Activated CD4-positive, alpha-beta T cell treated with anti-CD3 and anti-CD28 coated beads, Interleukin-2, amount 50 U/mL, for 4 hours (primary cell): ENCODE data around the gene BCAS4.
"Not testable (repeated sequence)": the region's sequence is repeated elsewhere in the genome, so short reads cannot be mapped to it uniquely, and the experiment has no call there.

Source experiments
- DNase-seq, 2 experiments: peaks; one replicate each; pipeline ENCODE4 v3.0.0-alpha.2; 2020

Gene BCAS4

GRCh38 chr20:50799890-50800550, 5.2 kb downstream of the BCAS4 start:
- no peak for DNase-seq

GRCh38 chr20:50800986-50801746, 6.3 kb downstream of the BCAS4 start:
- not testable (repeated sequence) for DNase-seq

GRCh38 chr20:50801747-50802125, 6.9 kb downstream of the BCAS4 start:
- DNase-seq: no peak

- DNase-seq: no peak
Observed at GRCh38 chr20:50802289-50802688, 7.4 kb downstream of the BCAS4 start.

- DNase-seq: no peak
Observed at GRCh38 chr20:50804437-50805348, 9.8 kb downstream of the BCAS4 start.

DNA sequence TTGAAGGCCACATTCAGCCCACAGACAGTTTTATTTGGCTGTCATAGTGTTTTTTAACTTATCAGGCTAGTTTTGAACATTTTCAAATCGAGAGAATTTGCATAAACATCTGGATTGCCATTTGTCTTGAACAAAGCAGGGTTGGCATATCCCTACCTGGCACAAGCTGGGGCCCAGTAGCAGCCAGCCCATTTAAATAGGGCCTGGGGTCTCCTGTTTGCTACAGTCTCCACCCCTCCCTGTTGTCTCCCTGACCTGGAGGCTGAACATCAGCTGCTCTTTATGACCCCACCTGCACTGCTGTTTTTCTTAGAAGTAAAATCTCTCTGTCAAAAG, 10.5 kb downstream of the BCAS4 start:
- DNase-seq: no peak

GRCh38 chr20:50806126-50806768, 11.4 kb downstream of the BCAS4 start:
- DNase-seq: no peak

GRCh38 chr20:50810063-50810462, 15.2 kb downstream of the BCAS4 start:
- DNase-seq: no peak

DNA sequence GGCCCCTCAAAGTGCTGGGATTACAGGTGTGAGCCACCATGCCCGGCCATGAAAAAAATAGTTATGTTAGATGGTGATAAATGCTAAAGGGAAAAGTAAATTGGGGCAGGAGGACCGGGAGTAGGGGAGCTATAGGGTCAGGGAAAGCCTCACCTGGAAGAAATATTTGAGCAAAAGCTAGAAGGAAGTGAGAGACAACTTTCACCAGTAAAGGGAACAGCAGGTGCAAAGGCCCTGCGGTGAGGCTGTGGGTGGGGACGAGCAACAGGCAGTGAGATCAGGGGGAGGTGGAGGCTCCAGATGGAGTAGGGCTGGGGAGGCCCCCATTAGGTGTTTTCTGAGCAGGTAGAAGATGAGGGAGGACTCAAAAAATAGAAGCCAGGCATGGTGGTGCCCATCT, 16.0 kb downstream of the BCAS4 start:
- no peak for DNase-seq

DNA sequence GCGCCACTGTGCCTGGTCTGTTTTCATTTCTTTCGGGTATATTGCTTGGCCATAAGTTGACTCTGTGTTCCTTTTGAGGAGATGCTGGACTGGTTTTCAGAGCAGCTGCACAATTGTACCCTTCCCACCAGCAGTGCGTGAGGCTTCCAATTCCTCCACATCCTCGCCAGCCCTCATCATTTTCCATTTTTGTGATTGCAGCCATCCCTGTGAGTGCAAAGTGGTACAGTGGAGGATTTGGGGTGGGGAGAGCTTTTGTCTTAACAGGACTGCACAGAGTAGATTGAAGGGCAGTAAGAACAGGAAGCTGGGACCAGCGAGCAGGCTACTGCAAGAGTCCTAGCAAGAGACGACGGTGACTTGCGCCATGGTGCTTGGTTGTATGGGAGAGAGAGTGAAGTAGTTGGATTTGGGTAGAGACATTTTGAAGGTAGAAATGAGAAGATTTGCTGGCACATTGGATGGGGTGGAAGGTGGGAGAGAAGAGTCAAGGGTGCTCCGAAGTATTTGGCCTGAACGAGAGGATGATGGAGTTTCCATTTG, 18.3 kb downstream of the BCAS4 start:
- DNase-seq: no peak

DNA sequence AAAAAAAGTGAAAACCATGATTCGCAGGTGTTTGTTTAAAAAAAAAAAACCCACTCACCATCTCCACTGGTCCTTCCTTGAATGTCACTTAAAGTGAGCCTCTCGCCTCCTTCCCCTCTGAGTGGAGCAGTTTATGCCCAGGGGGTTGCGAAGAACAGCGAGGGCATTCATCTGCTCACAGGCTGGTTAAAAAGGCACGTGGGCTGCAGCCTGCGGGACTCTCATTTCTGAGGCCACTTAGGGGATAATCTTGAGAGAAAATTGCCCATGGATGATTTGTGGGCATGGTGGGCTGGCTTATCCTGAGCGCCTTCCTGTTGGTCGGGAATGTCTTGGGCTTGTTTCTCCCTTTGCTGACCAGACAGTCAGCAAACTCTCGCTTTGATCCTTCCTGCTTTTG, 18.9 kb downstream of the BCAS4 start:
- no peak for DNase-seq

GRCh38 chr20:50814438-50815161, 19.7 kb downstream of the BCAS4 start:
- DNase-seq: no peak

DNA sequence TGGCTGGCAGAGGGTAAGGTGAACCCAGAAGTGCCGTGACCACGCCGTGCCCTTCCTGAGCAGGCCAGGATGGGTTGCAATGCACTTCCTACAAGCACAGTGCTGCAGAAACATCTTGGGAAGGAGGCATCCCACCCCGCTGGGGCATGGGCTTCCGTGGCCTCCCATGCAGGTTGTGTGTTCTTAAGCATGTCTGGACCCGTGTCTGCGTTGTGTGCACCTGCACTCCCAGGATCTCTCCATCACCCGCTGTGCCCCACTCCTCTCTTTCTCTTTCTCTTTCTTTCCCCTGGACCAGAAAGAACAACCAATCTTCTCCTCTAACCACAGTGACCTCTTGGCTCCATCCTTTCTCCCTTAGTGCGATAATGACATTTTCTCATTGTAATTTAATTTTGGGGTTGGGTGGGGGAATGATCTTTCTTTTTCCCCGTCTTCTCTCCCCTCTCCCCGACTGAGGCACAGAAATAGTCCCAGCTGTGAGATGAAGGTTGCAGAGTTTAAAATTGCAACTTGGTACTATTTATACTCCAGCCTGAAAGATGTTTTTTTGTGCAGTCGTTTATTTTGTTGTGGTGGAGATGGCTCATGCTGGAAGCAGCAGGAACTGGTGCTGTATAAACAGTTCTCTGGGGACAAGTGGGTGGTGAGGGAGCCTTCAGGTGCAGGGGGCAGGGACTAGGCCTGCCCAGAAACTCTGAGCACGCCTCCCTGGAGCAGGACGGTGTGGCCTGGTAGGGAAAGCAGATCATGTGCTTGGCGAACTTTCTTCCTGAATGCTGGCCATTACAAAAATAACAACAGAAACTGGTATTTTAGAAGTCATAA, 20.5 kb downstream of the BCAS4 start:
- DNase-seq: no peak

- no peak for DNase-seq
Observed at GRCh38 chr20:50817776-50818172, 22.9 kb downstream of the BCAS4 start.

GRCh38 chr20:50819349-50819748, 24.5 kb downstream of the BCAS4 start:
- no peak for DNase-seq

GRCh38 chr20:50820515-50821256, 25.8 kb downstream of the BCAS4 start:
- DNase-seq: no peak

DNA sequence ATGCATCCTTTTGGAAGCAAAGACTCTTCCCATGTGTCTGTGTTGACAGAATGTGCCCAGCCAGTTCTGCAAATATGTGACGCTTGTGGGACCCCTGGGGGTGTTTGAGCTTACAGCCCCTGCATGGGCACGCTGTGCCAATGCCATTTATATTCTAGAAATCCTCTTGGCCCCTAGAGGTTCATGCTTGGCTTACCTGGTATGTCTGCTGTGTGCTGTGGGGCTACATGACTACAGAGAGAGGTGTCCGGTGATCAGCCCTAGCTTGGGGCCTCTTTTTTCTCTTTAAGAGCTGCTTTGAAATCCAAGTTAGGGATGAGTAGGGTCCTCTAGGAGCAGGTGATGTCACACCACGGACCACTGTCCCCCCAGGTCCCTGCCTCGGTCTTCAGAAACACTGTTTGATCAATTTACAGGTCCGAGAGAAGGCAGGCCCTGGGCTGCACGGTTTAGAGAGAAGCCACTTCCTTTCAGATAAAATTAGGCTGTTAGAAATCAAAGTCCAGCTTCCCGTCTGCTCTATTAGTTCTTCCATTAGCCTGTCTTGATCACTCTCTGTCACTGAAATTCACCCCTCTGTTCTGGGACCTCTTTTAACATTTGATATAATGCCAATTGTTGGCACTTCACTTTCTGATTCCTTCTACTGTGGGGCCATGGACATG, 26.5 kb downstream of the BCAS4 start:
- no peak for DNase-seq

DNA sequence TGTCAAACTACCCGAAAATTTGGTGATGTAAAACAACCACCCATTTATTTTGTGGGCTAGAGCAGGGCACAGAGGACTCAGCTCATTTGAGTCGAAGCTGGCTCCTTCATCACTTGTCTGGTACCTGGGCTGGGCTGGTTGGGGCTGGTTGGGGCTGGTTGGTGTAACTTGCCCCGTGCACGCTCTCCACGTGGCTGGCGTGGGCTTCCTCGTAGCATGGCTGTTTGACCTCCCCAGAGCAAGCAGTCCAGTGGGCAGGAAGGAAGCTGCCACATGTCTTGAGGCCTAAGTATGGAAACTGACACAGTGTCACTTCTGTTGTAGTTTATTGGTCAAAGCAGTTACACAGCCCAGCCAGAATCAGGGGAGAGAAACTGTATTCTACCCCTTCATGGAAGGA, 27.1 kb downstream of the BCAS4 start:
- DNase-seq: no peak

GRCh38 chr20:50823319-50823718, 28.5 kb downstream of the BCAS4 start:
- DNase-seq: no peak

- no peak for DNase-seq
Observed at GRCh38 chr20:50824137-50824536, 29.3 kb downstream of the BCAS4 start.
